GM12878 (cell line): ENCODE data around the gene FBXL17. TPM values are rescaled to one million over a fixed set of nuclear protein-coding genes. Genes with fewer than 3 reads are reported as not detected.

ENCODE experiments used
- ATF7 ChIP-seq: fragments of 450-650 bp; IDR thresholded peaks from 2 replicates; pipeline ENCODE4 v1.6.1; 2016; ENCODE audit warnings: low read depth, mild to moderate bottlenecking
- BHLHE40 ChIP-seq, 2 experiments: fragments of 450-650 bp in 1 of 2; IDR thresholded peaks; 2 replicates each; pipeline ENCODE4 v1.6.1; 2011 to 2017; ENCODE audit warnings: low read depth in 2 of 2, borderline replicate concordance in 1 of 2, improper control_type of control experiment in 1 of 2, low read length in 1 of 2, mild to moderate bottlenecking in 1 of 2
- CREB1 ChIP-seq: IDR thresholded peaks from 2 replicates; pipeline ENCODE4 v1.6.1; 2012; ENCODE audit warnings: low read depth, mild to moderate bottlenecking, inconsistent platforms
- DPF2 ChIP-seq: fragments of 450-650 bp; IDR thresholded peaks from 2 replicates; pipeline ENCODE4 v1.6.1; 2017; ENCODE audit warnings: mild to moderate bottlenecking
- HDAC2 ChIP-seq: fragments of 200-600 bp; sonication (generic); IDR thresholded peaks from 2 replicates; pipeline ENCODE4 v1.6.1; 2017
- HDGF ChIP-seq: fragments of 450-650 bp; IDR thresholded peaks from 2 replicates; pipeline ENCODE4 v1.6.1; 2016; ENCODE audit warnings: antibody characterized with exemption
- IKZF1 ChIP-seq: fragments of 450-650 bp; conservative IDR thresholded peaks from 2 replicates; pipeline ENCODE4 v1.6.1; 2017; ENCODE audit warnings: antibody characterized with exemption, mild to moderate bottlenecking
- IRF4 ChIP-seq: IDR thresholded peaks from 2 replicates; pipeline ENCODE4 v1.6.1; 2011; ENCODE audit warnings: low read depth, low read length
- MTA3 ChIP-seq: IDR thresholded peaks from 2 replicates; pipeline ENCODE4 v1.6.1; 2012; ENCODE audit warnings: low read length, inconsistent platforms, borderline replicate concordance
- PAX8 ChIP-seq: fragments of 450-650 bp; IDR thresholded peaks from 2 replicates; pipeline ENCODE4 v1.6.1; 2017; ENCODE audit warnings: mild to moderate bottlenecking, moderate library complexity
- PBX3 ChIP-seq: IDR thresholded peaks from 2 replicates; pipeline ENCODE4 v1.6.1; 2011; ENCODE audit warnings: mild to moderate bottlenecking, low read depth, low read length, moderate library complexity; ENCODE audit not compliant: insufficient replicate concordance
- POLR2AphosphoS2 ChIP-seq: IDR thresholded peaks from 2 replicates; pipeline ENCODE4 v1.6.1; 2011; ENCODE audit warnings: low read depth, mild to moderate bottlenecking, low read length, improper control_type of control experiment, moderate library complexity
- RCOR1 ChIP-seq: conservative IDR thresholded peaks from 2 replicates; pipeline ENCODE4 v1.6.1; 2012; ENCODE audit warnings: low read depth, low read length, improper control_type of control experiment
- STAT3 ChIP-seq: IDR thresholded peaks from 2 replicates; pipeline ENCODE4 v1.6.1; 2011; ENCODE audit warnings: low read depth, low read length, improper control_type of control experiment
- SUPT20H ChIP-seq: IDR thresholded peaks from 2 replicates; pipeline ENCODE4 v1.6.1; 2011; ENCODE audit warnings: low read depth, mild to moderate bottlenecking, low read length, moderate library complexity, borderline replicate concordance; ENCODE audit not compliant: control insufficient read depth
- TBL1XR1 ChIP-seq: IDR thresholded peaks from 2 replicates; pipeline ENCODE4 v1.6.1; 2012; ENCODE audit warnings: low read depth, low read length, improper control_type of control experiment
- TCF7 ChIP-seq: IDR thresholded peaks from 2 replicates; pipeline ENCODE4 v1.6.1; 2014; ENCODE audit warnings: antibody characterized with exemption, borderline replicate concordance
- WRNIP1 ChIP-seq: IDR thresholded peaks from 2 replicates; pipeline ENCODE4 v1.6.1; 2011; ENCODE audit warnings: low read depth, low read length, improper control_type of control experiment, borderline replicate concordance
- YBX1 ChIP-seq: fragments of 450-650 bp; IDR thresholded peaks from 2 replicates; pipeline ENCODE4 v1.6.1; 2016; ENCODE audit warnings: antibody characterized with exemption
- ZBTB33 ChIP-seq: fragments of 450-650 bp; IDR thresholded peaks from 2 replicates; pipeline ENCODE4 v1.6.1; 2017; ENCODE audit warnings: mild to moderate bottlenecking
- ZNF207 ChIP-seq: fragments of 450-650 bp; IDR thresholded peaks from 2 replicates; pipeline ENCODE4 v1.6.1; 2014; ENCODE audit warnings: antibody characterized with exemption, mild to moderate bottlenecking, borderline replicate concordance
- polyA plus RNA-seq, 11 experiments: library from polyadenylated mRNA; depleted of rRNA in 4 of 11; unstranded in 6 of 11; stranded (reverse) in 5 of 11; fragments of >200 nt; fragmentation: Nextera tagmentation in 4 of 11; fragmentation: Illumina TruSeq in 1 of 11; extraction: Ambion mirVana in 4 of 11; extraction: Trizol in 1 of 11; gene quantifications; 1 replicate in 1 of 11; 2 replicates in 10 of 11; pipeline versions ENCODE4 v1.2.1 to v1.2.3, GENCODE V29; 2011 to 2016; ENCODE audit warnings: inconsistent platforms in 2 of 11, missing spikeins in 2 of 11, low read depth in 1 of 11
- total RNA-seq, 4 experiments: library from RNA; depleted of rRNA in 3 of 4; stranded (reverse); fragments of >200 nt in 3 of 4; fragmentation: Illumina TruSeq in 1 of 4; extraction: Trizol in 1 of 4; gene quantifications; 2 replicates each; pipeline versions ENCODE4 v1.2.1 to v1.2.3, GENCODE V29; 2013 to 2021
- TF ChIP-seq, protein P1 (sequence below): fragments of 450-650 bp; IDR thresholded peaks from 2 replicates; pipeline ENCODE4 v1.6.1; 2017; ENCODE audit warnings: borderline replicate concordance
- TF ChIP-seq, protein P2 (sequence below): fragments of 450-650 bp; IDR thresholded peaks from 2 replicates; pipeline ENCODE4 v1.6.1; 2017; ENCODE audit warnings: mild to moderate bottlenecking, low read depth, inconsistent platforms; ENCODE audit not compliant: poor library complexity, severe bottlenecking

The FBXL17 gene
- total and polyA plus RNA-seq, 10 of the 15 experiments (the other 5 are each of a cell fraction or from before 2014, with no cell fraction given): 0.88 to 9.0 (median 4.4) TPM

- no peak; a peak in 1 of 4 replicates for TF ChIP-seq BHLHE40 (IDR thresholded peaks at IDR 0.05; ENCODE audit: borderline replicate concordance in 1 of 2, low read depth in 2 of 2, low read length in 1 of 2)
- TF ChIP-seq YBX1: no peak
- TF ChIP-seq, protein P1, sequence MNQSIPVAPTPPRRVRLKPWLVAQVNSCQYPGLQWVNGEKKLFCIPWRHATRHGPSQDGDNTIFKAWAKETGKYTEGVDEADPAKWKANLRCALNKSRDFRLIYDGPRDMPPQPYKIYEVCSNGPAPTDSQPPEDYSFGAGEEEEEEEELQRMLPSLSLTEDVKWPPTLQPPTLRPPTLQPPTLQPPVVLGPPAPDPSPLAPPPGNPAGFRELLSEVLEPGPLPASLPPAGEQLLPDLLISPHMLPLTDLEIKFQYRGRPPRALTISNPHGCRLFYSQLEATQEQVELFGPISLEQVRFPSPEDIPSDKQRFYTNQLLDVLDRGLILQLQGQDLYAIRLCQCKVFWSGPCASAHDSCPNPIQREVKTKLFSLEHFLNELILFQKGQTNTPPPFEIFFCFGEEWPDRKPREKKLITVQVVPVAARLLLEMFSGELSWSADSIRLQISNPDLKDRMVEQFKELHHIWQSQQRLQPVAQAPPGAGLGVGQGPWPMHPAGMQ: no peak
- peak; percentile 76 for TF ChIP-seq IKZF1
- TF ChIP-seq STAT3: no peak
- no peak for TF ChIP-seq WRNIP1
- no peak for TF ChIP-seq POLR2AphosphoS2
- no peak for TF ChIP-seq HDAC2
- TF ChIP-seq RCOR1: 0 out of 2 replicates have a peak, but pooled peaks have one; percentile 43
- no peak for TF ChIP-seq MTA3
- no peak for TF ChIP-seq TCF7
- TF ChIP-seq ZNF207: peak; percentile 48; the same call in 1 of the 2 replicates
- no peak for TF ChIP-seq TBL1XR1
- TF ChIP-seq, protein P2, sequence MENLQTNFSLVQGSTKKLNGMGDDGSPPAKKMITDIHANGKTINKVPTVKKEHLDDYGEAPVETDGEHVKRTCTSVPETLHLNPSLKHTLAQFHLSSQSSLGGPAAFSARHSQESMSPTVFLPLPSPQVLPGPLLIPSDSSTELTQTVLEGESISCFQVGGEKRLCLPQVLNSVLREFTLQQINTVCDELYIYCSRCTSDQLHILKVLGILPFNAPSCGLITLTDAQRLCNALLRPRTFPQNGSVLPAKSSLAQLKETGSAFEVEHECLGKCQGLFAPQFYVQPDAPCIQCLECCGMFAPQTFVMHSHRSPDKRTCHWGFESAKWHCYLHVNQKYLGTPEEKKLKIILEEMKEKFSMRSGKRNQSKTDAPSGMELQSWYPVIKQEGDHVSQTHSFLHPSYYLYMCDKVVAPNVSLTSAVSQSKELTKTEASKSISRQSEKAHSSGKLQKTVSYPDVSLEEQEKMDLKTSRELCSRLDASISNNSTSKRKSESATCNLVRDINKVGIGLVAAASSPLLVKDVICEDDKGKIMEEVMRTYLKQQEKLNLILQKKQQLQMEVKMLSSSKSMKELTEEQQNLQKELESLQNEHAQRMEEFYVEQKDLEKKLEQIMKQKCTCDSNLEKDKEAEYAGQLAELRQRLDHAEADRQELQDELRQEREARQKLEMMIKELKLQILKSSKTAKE: no peak
- TF ChIP-seq SUPT20H: no peak
- TF ChIP-seq IRF4: no peak
- no peak for TF ChIP-seq DPF2
- TF ChIP-seq HDGF: no peak
- TF ChIP-seq CREB1: no peak; the same call in none of the 2 replicates
- TF ChIP-seq ZBTB33: no peak
- no peak for TF ChIP-seq PAX8
- no peak for TF ChIP-seq ATF7
- peak; percentile 89 for TF ChIP-seq PBX3
Observed at GRCh38 chr5:108380531-108381349, 1.2 kb downstream of the FBXL17 start (continued).
